Suprapubic skin (tissue), 4 donors: ENCODE data around the gene ZDHHC14.

Experiments
- CTCF ChIP-seq, 2 donors: fragments of 200-600 bp in 1 of 2; fragments of 450-650 bp in 1 of 2; sonication (generic) in 1 of 2; IDR thresholded peaks; one replicate each; pipeline ENCODE4 v1.5.1; 2016 to 2019; ENCODE audit warnings: antibody characterized with exemption in 2 of 2, mild to moderate bottlenecking in 1 of 2, moderate library complexity in 1 of 2
- EP300 ChIP-seq: sonication (generic); formaldehyde crosslinking; IDR thresholded peaks from one replicate; pipeline ENCODE4 v1.6.1; 2017; ENCODE audit warnings: antibody characterized with exemption
- POLR2A ChIP-seq, 2 donors: fragments of 450-650 bp; IDR thresholded peaks; one replicate each; pipeline ENCODE4 v1.6.1; 2017; ENCODE audit warnings: antibody characterized with exemption in 2 of 2, mild to moderate bottlenecking in 2 of 2, moderate library complexity in 2 of 2
- POLR2AphosphoS5 ChIP-seq, 3 donors: sonication (generic); formaldehyde crosslinking; IDR thresholded peaks; one replicate each; pipeline ENCODE4 v1.6.1; 2017; ENCODE audit warnings: antibody characterized with exemption in 3 of 3

GRCh38 chr6:157534134-157534871 lies 153.3 kb downstream of the ZDHHC14 start:
- no peak for TF ChIP-seq CTCF (IDR thresholded peaks at IDR 0.05)
- no peak for TF ChIP-seq EP300
- no peak for TF ChIP-seq POLR2AphosphoS5 (IDR thresholded peaks at IDR 0.05)
- no peak for TF ChIP-seq POLR2A (IDR thresholded peaks at IDR 0.05)
